Activated CD4-positive, alpha-beta T cell treated with anti-CD3 and anti-CD28 coated beads for 4 hours (primary cell): ENCODE data around the gene SHKBP1.
A peak's percentile ranks its signal among the peaks of the same experiment; 100 is the strongest.
"Not testable (repeated sequence)": the region's sequence is repeated elsewhere in the genome, so short reads cannot be mapped to it uniquely, and the experiment has no call there.

Experiments
- DNase-seq, 2 donors: peaks; one replicate each; pipeline ENCODE4 v3.0.0-alpha.2; 2020

SHKBP1 gene

DNA sequence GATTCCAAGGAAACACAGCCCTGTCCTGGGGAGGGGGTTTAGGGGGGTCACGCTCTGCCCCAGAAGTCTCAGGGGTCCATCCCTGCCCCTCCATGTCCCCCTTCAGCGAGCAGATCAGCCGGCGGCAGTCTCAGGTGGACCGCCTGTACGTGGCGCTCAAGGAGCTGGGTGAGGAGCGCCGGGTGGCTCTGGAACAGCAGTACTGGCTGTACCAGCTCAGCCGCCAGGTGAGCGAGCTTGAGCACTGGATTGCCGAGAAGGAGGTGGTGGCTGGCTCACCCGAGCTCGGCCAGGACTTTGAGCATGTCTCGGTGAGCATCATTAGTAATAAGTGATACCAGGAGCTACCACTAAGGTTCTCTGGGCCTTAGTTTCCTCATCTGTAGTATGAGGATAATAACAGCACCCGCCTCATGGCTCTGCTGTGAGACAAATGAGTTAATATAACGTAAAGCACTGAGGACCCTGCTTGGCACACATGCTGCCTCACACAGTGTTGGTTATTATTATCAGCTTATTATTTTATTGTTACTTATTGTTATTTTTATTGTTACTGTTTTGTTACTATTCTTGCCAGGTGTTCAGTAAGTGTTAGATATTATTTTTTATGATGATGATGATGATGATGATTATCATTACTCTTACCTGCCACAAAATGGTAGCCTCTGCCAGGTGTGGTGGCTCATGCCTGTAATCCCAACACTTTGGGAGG lies 20.5 kb upstream of the SHKBP1 start:
- no peak for DNase-seq

DNA sequence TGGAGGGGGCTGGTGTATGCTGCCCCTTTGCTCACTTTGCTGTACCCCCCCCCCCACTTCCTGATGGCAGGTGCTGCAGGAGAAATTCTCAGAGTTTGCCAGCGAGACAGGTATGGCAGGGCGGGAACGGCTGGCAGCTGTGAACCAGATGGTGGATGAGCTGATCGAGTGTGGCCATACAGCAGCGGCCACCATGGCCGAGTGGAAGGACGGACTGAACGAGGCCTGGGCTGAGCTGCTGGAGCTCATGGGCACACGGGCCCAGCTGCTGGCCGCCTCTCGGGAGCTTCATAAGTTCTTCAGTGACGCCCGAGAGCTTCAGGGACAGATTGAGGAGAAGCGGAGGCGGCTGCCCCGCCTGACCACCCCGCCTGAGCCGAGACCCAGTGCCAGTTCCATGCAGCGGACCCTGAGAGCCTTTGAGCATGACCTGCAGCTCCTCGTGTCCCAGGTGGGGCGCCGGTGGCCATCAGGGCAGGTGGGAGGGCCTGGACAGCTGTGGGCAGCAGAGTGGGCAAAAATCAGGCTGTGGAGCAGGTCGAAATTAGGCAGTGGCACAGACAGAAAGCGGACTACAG lies 19.6 kb upstream of the SHKBP1 start:
- DNase-seq, result no peak

DNA sequence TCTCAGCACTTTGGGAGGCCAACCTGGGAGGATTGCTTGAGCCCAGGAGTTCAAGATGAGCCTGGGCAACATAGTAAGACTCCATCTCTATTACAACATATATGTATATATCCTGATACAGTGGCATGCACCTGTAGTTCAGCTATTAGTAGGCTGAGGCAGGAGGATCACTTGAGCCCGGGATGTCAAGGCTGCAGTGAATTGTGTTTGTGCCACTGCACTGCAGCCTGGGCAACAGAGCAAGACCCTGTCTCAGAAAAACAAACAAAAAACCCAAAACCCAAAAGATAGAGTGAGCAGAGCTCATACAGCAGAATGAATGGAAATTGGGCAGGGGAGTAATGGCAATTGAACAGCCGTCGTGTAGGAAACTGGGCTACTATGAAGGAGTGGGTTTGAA lies 17.3 kb upstream of the SHKBP1 start:
- no peak for DNase-seq

DNA sequence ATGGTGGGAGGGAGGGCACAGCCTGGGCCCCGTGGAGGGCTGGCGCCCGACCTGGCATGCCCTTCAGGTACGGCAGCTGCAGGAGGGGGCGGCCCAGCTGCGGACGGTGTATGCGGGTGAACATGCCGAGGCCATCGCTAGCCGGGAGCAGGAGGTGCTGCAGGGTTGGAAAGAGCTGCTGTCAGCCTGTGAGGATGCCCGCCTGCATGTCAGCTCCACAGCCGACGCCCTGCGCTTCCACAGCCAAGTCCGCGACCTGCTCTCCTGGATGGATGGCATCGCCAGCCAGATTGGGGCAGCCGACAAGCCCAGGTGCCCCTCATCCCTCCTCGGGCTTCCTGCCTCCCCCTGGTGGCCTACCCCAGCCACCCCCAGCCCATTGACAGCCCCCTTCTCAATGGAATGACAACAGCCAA lies 16.6 kb upstream of the SHKBP1 start:
- DNase-seq, result no peak

DNA sequence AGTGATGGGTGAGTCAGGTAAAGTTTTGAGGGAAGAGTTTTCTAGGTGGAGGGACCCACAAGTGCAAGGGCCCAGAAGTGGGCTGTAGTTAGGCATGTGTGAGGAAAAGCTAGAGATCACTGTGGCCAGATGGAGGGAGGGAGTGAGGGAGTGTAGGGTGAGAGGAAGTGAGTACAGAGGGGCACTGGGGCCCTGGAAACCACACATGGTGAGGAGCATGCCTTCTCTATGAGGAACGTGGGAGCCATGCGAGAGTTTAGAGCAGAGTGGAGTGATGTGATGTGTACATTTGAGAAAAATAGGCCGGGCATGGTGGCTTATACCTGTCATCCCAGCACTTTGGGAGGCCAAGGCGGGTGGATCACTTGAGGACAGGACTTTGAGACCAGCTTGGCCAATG lies 14.7 kb upstream of the SHKBP1 start:
- no peak for DNase-seq

DNA sequence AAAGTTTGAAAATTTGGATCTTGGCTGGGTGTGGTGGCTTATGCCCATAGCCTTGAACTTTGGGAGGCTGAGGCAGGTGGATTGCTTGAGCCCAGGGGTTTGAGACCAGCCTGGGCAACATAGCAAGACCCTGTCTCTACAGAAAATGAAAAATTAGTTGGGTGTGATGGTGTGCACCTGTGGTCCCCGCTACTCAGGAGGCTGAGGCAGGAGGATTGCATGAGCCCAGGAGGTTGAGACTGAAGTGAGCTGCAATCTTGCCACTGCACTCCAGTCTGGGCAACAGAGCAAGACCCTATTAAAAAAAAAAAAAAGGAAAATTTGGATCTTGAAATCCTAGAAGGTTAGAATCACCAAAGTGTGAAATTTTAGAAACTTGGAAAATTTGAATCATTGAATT lies 12.1 kb upstream of the SHKBP1 start:
- DNase-seq, result not testable (repeated sequence)

DNA sequence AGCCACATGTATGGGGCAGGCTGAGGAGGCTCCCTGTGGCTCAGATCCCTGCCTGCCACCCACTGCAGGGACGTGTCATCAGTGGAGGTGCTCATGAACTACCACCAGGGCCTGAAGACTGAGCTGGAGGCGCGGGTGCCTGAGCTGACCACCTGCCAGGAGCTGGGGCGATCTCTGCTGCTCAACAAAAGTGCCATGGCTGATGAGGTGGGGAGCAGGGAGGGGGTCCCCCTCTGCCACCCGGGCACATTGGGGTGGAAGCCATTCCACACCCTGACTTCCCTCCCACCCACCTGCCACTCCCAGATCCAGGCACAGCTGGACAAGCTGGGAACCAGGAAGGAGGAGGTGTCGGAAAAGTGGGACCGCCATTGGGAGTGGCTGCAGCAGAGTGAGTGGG lies 11.3 kb upstream of the SHKBP1 start:
- DNase-seq, result no peak

DNA sequence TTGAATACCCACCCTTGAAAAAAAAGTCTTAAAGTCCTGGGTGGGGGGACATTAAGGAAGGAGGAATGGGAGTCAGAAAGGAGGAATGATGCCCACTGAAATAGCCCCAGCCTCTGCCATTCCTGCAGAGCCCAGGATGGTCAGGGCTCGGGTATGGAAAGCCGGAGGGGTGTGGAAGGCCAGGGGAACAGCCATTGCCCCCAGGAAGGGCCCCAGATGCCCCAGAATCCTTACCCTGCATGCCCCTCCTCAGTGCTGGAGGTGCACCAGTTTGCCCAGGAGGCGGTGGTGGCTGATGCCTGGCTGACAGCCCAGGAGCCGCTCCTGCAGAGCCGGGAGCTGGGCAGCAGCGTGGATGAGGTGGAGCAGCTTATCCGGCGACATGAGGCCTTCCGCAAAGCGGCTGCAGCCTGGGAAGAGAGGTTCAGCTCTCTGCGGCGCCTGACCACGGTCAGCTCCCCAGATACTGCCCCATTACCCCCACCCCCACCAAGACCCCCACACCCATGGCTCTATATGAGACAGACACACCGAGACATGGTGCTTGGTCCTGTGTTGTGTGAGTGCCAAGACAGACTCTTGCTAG lies 10.7 kb upstream of the SHKBP1 start:
- DNase-seq, result no peak

DNA sequence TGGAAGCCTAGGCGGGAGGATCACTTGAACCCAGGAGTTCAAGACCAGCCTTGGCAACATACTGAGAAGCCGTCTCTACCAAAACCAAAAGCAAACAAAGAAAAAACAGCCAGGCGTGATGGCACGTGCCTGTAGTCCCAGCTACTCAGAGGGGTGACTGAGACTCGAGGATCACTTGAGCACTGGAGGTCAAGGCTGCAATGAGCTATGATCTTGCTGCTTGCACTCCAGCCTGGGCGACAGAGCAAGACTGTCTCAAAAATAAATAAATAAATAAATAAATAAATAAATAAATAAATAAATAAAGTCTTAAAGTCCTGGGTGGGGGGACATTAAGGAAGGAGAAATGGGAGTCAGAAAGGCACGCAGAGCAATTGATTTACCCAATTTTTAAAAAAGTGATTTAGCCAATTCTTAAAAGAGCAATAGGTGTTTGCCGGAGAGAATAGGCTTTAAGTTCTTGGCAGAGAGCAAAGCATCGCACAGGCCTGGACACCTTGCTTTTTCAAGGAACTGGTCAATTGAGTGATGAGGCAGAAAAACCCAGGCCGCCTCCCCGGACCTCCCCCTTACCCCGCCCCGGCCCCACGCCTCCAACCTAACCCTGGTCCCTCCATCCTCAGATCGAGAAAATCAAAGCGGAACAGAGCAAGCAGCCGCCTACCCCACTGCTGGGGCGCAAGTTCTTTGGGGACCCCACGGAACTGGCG lies 9.5 kb upstream of the SHKBP1 start:
- no peak for DNase-seq

DNA sequence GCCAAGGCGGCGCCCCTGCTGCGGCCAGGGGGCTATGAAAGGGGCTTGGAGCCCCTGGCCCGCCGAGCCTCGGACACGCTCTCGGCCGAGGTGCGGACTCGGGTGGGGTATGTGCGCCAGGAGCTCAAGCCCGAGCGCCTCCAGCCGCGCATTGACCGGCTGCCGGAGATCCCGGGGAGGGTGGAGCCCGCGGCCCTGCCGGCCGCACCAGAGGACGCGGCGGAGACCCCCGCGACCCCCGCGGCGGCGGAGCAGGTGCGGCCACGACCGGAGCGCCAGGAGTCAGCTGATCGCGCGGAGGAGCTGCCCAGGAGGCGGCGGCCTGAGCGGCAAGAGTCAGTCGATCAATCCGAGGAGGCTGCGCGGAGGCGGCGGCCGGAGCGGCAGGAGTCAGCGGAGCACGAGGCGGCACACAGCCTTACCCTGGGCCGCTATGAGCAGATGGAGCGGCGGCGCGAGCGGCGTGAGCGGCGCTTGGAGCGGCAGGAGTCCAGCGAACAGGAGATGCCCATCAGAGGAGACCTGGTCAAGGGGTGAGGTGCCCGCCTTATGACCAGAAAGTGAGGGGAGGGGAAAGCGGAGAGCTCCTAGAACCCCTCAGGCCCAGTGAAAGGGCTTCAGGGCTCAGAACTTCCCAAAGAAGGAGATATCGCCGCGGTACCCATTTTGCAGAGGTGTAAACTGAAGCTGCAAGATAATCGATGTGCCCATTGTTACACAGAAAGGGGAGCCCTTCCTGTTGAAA lies 8.8 kb upstream of the SHKBP1 start:
- DNase-seq, result no peak

DNA sequence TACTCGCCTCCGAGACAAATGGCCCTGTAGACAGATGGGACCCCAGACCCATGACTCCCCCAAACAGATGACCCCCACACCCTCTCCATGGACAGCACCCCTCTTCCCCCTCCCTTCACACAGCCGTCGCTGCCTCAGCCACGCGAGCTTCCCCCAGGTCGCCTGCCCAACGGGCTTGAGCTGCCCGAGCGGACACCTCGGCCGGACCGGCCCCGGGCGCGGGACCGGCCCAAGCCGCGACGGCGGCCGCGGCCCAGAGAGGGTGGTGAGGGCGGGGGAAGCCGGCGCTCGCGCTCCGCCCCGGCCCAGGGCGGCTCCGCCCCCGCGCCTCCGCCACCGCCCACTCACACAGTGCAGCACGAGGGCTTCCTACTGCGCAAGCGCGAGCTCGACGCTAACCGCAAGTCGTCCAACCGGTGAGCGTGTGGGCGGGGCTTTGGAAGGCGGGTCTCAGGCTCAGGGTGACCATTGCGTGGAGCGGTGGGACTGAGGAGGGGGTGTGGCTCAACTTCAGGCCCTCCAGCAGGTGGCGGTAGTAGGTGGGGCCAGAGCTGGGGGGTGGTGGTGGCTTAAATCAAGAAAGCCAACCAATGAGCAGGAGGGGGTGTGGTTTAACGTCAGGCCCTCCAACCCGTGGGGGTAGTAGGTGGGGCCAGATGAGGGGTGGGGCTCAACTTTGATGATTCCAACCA lies 6.2 kb upstream of the SHKBP1 start:
- peak; percentile 94 to 97 for DNase-seq

DNA sequence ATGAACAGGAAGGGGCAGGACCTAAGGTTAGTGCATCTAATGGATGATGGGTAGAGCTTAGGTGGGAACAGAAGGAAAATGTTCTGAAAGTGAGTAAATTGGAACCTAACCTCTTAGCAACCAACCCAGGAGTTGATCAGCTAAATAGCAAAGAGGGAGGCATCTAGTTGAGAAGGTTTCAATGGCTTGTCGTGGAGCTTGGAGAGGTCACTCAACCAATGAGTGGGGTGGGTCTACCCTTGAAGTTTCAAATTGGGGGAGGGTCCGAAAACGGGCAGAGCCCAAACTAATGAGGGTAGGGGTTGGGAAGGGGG lies 5.7 kb upstream of the SHKBP1 start:
- DNase-seq, result no peak

DNA sequence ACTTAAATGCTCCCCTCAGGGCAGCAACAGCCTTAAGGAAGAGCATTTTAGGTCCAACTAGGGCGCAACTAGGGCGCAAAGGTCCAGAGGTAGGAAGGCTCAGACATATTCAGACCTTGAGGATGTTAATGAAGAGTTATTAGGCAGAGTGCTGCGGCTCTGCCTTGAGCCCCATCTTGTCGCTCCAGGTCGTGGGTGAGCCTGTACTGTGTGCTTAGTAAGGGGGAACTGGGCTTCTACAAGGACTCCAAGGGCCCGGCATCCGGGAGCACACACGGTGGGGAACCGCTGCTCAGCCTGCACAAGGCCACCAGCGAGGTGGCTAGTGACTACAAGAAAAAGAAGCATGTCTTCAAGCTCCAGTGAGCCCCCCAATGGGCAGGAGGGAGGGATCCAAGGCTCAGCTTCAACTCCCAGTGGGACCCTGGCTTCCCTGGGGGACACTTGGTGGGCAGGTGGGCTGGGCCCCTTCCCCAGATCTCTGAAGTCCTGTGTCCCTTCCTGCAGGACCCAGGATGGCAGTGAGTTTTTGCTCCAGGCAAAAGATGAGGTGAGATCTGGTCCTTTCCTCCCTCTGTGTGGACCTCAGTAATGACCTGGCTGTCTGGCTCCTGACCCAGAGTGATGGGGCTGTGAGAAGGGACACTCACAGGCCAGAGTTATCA lies 4.7 kb upstream of the SHKBP1 start:
- no peak for DNase-seq

DNA sequence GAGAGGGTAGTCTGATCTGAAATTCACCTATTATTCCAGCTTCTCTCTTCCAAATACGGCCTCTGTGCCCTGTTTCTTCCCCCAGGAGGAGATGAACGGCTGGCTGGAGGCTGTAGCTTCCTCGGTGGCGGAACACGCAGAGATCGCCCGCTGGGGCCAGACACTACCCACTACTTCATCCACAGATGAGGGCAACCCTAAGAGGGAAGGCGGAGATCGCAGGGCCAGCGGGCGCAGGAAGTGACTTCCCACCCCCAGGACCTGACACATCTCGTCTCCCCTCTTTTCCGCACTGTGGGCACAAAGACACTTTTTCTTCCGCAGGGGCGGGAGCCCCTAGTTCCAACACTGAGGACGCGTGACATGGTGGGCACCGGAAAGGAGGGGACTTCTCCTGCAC lies 1.3 kb upstream of the SHKBP1 start:
- DNase-seq, result no peak

DNA sequence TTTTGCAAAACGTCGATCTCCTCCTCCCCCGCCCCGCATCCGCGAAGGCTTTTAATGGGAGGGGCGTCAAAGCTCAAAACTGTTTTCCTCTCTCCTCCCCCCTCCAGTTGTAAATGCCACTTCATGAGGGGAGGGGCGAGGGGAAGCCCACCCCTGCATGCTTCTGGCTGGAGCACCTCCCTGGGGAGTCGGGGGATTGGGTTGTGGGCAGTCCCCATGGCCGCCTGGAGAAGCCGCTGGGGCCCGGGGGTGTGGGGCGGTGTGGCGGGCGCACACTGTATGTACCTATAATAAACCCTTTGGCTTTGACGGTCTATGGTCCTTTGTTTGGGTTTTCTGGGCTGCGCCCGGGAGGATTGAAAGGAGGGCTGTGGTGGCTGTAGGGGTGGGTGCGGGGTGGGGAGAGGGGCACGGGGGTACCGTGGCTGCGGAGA lies 505 bp upstream of the SHKBP1 start:
- peak in 1 of 2 donors; percentile 19 for DNase-seq

DNA sequence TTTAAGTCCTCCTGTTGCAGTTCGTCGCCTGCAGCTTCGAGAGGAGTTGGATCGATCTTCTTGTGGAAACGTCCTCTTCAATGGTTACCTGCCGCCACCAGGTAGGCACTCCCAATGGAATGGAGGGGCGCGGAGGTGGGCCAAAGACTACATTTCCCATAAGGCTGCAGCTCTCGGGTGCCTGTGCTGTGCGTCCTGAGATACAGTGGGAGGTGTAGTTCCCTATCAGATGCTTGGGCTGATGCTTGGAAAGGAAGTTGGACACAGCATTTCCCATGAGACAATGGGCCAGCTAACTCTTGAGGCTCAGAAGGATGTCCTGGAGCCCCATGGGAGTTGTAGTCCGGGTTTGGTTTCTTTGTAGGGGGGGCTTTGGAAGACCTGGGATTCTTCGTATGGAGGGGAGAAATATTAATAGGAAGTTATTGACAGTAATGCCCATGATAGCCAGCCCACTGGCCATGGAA lies 1.8 kb downstream of the SHKBP1 start:
- no peak for DNase-seq

DNA sequence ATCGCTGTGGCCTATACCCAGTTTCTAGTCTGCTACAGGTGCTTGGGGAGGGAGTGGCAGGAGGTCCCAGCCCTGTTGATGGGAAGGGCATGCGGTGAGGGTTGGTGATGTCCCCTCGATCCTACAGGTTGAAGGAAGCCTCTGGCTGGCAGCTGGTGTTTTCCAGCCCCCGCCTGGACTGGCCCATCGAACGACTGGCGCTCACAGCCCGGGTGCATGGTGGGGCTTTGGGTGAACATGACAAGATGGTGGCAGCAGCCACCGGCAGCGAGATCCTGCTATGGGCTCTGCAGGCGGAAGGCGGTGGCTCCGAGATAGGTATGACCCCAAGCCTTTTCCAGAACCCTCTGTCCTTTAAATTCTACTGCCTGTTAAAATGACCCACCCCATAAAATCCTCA lies 3.9 kb downstream of the SHKBP1 start:
- no peak for DNase-seq

DNA sequence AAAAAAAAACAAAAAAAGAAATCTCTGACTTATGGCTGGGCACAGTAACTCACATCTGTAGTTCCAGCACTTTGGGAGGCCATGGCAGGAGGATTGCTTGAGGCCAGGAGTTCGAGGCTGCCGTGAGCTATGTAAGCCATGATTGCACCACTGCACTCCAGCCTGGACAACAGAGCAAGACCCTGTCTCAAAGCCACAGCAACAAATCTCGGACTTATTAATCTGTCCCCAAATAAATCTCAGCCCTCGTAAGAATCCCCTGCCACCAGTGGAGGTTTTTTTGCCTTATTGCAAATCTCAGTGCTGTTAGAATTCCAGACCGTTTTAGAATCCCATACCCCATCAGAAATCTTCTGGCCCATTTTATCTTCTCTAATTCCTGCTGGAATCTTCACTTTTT lies 4.9 kb downstream of the SHKBP1 start:
- DNase-seq, result no peak

DNA sequence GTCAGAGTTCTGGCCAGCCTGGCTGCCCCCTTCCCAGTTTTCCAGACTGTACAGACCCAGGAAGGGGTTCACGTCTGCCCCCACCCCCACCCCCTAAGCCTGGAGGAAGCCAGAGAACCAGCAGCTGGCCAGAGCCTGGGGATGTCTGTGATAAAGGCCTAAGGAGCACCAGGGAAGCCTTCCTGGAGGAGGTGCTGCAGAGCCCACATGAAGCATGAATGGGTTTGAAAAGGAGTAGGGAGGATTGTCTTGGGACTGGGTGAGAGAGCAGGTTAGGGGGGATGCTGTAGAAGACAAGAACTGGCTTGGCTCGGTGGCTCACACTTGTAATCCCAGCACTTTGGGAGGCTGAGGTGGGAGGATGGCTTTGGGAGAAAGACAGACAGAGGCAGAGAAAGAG lies 5.8 kb downstream of the SHKBP1 start:
- DNase-seq, result no peak

DNA sequence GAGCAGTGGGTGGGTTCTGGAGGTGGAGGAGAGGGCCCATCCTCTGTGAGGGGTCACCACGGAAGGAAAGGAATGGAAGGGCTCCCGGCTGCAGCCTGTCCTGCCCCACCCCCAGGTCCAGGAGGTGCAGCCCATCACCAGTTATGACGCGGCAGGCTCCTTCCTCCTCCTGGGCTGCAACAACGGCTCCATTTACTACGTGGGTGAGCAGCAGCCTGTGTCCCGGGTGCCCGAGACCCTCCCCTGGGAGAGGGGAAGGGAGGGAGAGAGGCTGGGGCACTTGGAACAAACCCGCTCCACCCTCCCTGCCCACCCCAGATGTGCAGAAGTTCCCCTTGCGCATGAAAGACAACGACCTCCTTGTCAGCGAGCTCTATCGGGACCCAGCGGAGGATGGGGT lies 6.6 kb downstream of the SHKBP1 start:
- no peak for DNase-seq

DNA sequence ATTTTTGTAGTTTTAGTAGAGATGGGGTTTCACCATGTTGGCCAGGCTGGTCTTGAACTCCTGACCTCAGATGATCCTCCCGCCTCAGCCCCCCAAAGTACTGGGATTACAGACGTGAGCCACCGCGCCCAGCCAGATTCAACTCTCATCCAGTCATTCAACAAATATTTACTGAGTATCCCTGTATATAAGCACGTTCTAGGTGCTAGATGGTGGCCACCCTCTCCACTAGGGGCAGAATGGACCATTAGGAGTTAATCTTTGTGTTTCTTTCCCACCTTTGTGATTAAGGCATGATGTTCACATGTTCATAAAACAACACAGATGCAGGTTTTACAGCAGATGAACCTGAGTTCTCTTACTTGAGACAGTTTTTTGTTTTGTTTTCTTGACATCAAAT lies 7.3 kb downstream of the SHKBP1 start:
- DNase-seq, result no peak
